Keratinocyte (primary cell): ENCODE measurements around the gene IRX2. TPM values are rescaled to one million over a fixed set of nuclear protein-coding genes. Genes with fewer than 3 reads are reported as not detected.

Source experiments
- DNase-seq: peaks from one replicate; pipeline ENCODE4 v3.0.0-alpha.2; 2011; ENCODE audit warnings: low read depth, missing footprints, low spot score
- FAIRE-seq: peaks from 2 replicates; lab custom pipeline; 2011; peaks lifted over from hg19 to GRCh38; lab: Jason Lieb, UNC
- H2AFZ ChIP-seq: 2 replicates; pipeline ENCODE4 v1.6.0; 2012; ENCODE audit warnings: low read length, control low read depth, inconsistent platforms; ENCODE audit not compliant: control insufficient read depth
- H3K27ac ChIP-seq: 2 replicates; pipeline ENCODE4 v1.5.1; 2011; ENCODE audit warnings: low read length; ENCODE audit not compliant: control insufficient read depth, insufficient read depth
- H3K27me3 ChIP-seq: 3 replicates; pipeline ENCODE4 v1.6.0; 2011; ENCODE audit warnings: low read length; ENCODE audit not compliant: control insufficient read depth, insufficient read depth; ENCODE audit errors: extremely low read depth
- H3K36me3 ChIP-seq, 2 experiments: 2 replicates in 1 of 2; 3 replicates in 1 of 2; pipeline ENCODE4 v1.5.1; 2011; ENCODE audit warnings: low read length in 2 of 2, mild to moderate bottlenecking in 1 of 2; ENCODE audit not compliant: control insufficient read depth in 2 of 2, insufficient read depth in 2 of 2; ENCODE audit errors: extremely low read depth in 1 of 2
- H3K4me1 ChIP-seq: 3 replicates; pipeline ENCODE4 v1.5.1; 2011; ENCODE audit warnings: low read length; ENCODE audit not compliant: control insufficient read depth, insufficient read depth; ENCODE audit errors: extremely low read depth
- H3K4me2 ChIP-seq: 3 replicates; pipeline ENCODE4 v1.6.0; 2011; ENCODE audit warnings: low read depth, low read length; ENCODE audit not compliant: control insufficient read depth, insufficient read depth; ENCODE audit errors: extremely low read depth
- H3K4me3 ChIP-seq, 3 experiments: fragments of 200-600 bp in 1 of 3; sonication (generic) in 1 of 3; 2 replicates in 2 of 3; 3 replicates in 1 of 3; pipeline ENCODE4 v1.5.1; 2011 to 2016; ENCODE audit warnings: low read length in 3 of 3, mild to moderate bottlenecking in 3 of 3, control low read depth in 2 of 3, inconsistent platforms in 1 of 3, low read depth in 1 of 3, mixed read lengths in 1 of 3, mixed run types in 1 of 3, moderate library complexity in 1 of 3; ENCODE audit not compliant: control insufficient read depth in 2 of 3, insufficient read depth in 2 of 3; ENCODE audit errors: extremely low read depth in 1 of 3
- H3K79me2 ChIP-seq: 2 replicates; pipeline ENCODE4 v1.6.0; 2012; ENCODE audit warnings: low read length; ENCODE audit not compliant: control insufficient read depth, insufficient read depth
- H3K9ac ChIP-seq: 3 replicates; pipeline ENCODE4 v1.6.0; 2011; ENCODE audit warnings: low read length; ENCODE audit not compliant: control insufficient read depth, insufficient read depth; ENCODE audit errors: extremely low read depth
- H3K9me1 ChIP-seq: 3 replicates; pipeline ENCODE4 v1.6.0; 2011; ENCODE audit warnings: low read length; ENCODE audit not compliant: control insufficient read depth, insufficient read depth; ENCODE audit errors: extremely low read depth
- H3K9me3 ChIP-seq: 2 replicates; pipeline ENCODE4 v1.5.1; 2012; ENCODE audit warnings: low read depth, low read length; ENCODE audit not compliant: control insufficient read depth
- H4K20me1 ChIP-seq: 3 replicates; pipeline ENCODE4 v1.6.0; 2011; ENCODE audit warnings: low read length; ENCODE audit not compliant: control insufficient read depth, insufficient read depth; ENCODE audit errors: extremely low read depth
- EZH2 ChIP-seq: IDR thresholded peaks from one replicate; pipeline ENCODE4 v1.6.1; 2012; ENCODE audit warnings: inconsistent platforms, mild to moderate bottlenecking, low read length, moderate library complexity
- dilution Hi-C: fragments of 300-500 bp; cut with MboI; formaldehyde crosslinking; loops from one replicate; pipeline ENCODE4 v1.7.0; 2020; ENCODE audit warnings: low sequenced_read_pairs; ENCODE audit not compliant: extremely low pct_ligation_motif_present
- polyA plus RNA-seq, 5 experiments: library from polyadenylated mRNA; depleted of rRNA in 3 of 5; stranded (reverse) in 3 of 5; stranded (forward) in 1 of 5; unstranded in 1 of 5; fragments of >200 nt; gene quantifications; 1 replicate in 1 of 5; 2 replicates in 3 of 5; 3 replicates in 1 of 5; pipeline versions ENCODE4 v1.2.1 to v1.2.3, GENCODE V29; 2011 to 2012; ENCODE audit warnings: missing spikeins in 2 of 5, low read depth in 1 of 5, low replicate concordance in 1 of 5
- TF ChIP-seq, protein P1 (sequence below), 3 experiments: IDR thresholded peaks in 1 of 3; conservative IDR thresholded peaks in 1 of 3; optimal IDR thresholded peaks in 1 of 3; 2 replicates in 2 of 3; 3 replicates in 1 of 3; pipeline versions ENCODE3 to v1.5.1; 2011; ENCODE audit warnings: low read length in 3 of 3, mild to moderate bottlenecking in 3 of 3, moderate library complexity in 2 of 3, control low read depth in 1 of 3, inconsistent platforms in 1 of 3; ENCODE audit not compliant: insufficient read depth in 2 of 3; ENCODE audit errors: extremely low read depth in 1 of 3

Gene IRX2
- polyA plus RNA-seq, 1 donor (not counting 4 experiments of a cell fraction or from before 2014, with no cell fraction given), result 27.1 TPM

GRCh38 chr5:2708132-2708531 is 43.3 kb downstream of the IRX2 start:
- no peaks in the 10 kb centered on the region for H4K20me1 ChIP-seq
- H3K79me2 ChIP-seq, result no peaks in the 10 kb centered on the region
- no peaks in the 10 kb centered on the region for H3K36me3 ChIP-seq
- TF ChIP-seq, protein P1, sequence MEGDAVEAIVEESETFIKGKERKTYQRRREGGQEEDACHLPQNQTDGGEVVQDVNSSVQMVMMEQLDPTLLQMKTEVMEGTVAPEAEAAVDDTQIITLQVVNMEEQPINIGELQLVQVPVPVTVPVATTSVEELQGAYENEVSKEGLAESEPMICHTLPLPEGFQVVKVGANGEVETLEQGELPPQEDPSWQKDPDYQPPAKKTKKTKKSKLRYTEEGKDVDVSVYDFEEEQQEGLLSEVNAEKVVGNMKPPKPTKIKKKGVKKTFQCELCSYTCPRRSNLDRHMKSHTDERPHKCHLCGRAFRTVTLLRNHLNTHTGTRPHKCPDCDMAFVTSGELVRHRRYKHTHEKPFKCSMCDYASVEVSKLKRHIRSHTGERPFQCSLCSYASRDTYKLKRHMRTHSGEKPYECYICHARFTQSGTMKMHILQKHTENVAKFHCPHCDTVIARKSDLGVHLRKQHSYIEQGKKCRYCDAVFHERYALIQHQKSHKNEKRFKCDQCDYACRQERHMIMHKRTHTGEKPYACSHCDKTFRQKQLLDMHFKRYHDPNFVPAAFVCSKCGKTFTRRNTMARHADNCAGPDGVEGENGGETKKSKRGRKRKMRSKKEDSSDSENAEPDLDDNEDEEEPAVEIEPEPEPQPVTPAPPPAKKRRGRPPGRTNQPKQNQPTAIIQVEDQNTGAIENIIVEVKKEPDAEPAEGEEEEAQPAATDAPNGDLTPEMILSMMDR (optimal IDR thresholded peaks at IDR 0.05 in 1 of 3, IDR thresholded peaks at IDR 0.05 in 1 of 3, conservative IDR thresholded peaks at IDR 0.05 in 1 of 3; ENCODE audit: extremely low read depth in 1 of 3, insufficient read depth in 2 of 3, low read length in 3 of 3), result no peak
- no peak for TF ChIP-seq EZH2
- H3K4me1 ChIP-seq, result no peaks in the 10 kb centered on the region
- H3K9me1 ChIP-seq, result no peaks in the 10 kb centered on the region
- H3K27me3 ChIP-seq, result peaks cover under 1% of the 10 kb centered on the region
- H3K4me2 ChIP-seq, result no peak overlapping the region
- no peak for DNase-seq
- no peak overlapping the region for H2AFZ ChIP-seq
- no peak overlapping the region for H3K27ac ChIP-seq
- dilution Hi-C loops, result no loop called here
- no peak for FAIRE-seq
- H3K9ac ChIP-seq, result no peak overlapping the region
- H3K9me3 ChIP-seq, result no peaks in the 10 kb centered on the region
- no peak overlapping the region for H3K4me3 ChIP-seq

- no peaks in the 10 kb centered on the region for H3K79me2 ChIP-seq
- FAIRE-seq (no peak), DNase-seq (no peak)
- TF ChIP-seq EZH2, result no peak
- TF ChIP-seq, protein P1 (optimal IDR thresholded peaks at IDR 0.05 in 1 of 3, IDR thresholded peaks at IDR 0.05 in 1 of 3, conservative IDR thresholded peaks at IDR 0.05 in 1 of 3; ENCODE audit: extremely low read depth in 1 of 3, insufficient read depth in 2 of 3, low read length in 3 of 3), result no peak
- H3K27ac ChIP-seq, result no peak overlapping the region
- H3K9ac ChIP-seq, result no peak overlapping the region
- no peak overlapping the region for H2AFZ ChIP-seq
- H3K4me1 ChIP-seq, result no peaks in the 10 kb centered on the region
- no peaks in the 10 kb centered on the region for H4K20me1 ChIP-seq
- dilution Hi-C loops, result no loop called here
- no peak overlapping the region for H3K4me2 ChIP-seq
- H3K27me3 ChIP-seq, result peaks cover 4% of the 10 kb centered on the region
- no peaks in the 10 kb centered on the region for H3K9me1 ChIP-seq
- no peaks in the 10 kb centered on the region for H3K9me3 ChIP-seq
- H3K36me3 ChIP-seq, result no peaks in the 10 kb centered on the region
- no peak overlapping the region for H3K4me3 ChIP-seq
Measured at GRCh38 chr5:2705861-2706260, 45.6 kb downstream of the IRX2 start.
